WTC11 (cell line): ENCODE measurements around the gene CD74. TPM values are rescaled to one million over a fixed set of nuclear protein-coding genes. Genes with fewer than 3 reads are reported as not detected.

Experiments
- ETV6 ChIP-seq: sonication (generic); formaldehyde crosslinking; IDR thresholded peaks from 2 replicates; pipeline ENCODE4 v1.8.1; 2022; ENCODE audit warnings: mild to moderate bottlenecking, missing genetic modification reagents
- FOXK1 ChIP-seq: sonication (generic); formaldehyde crosslinking; IDR thresholded peaks from 2 replicates; pipeline ENCODE4 v1.8.0; 2022; ENCODE audit warnings: mild to moderate bottlenecking, moderate library complexity, missing genetic modification reagents
- FOXP1 ChIP-seq: sonication (generic); formaldehyde crosslinking; IDR thresholded peaks from 2 replicates; pipeline ENCODE4 v1.8.0; 2022; ENCODE audit warnings: missing genetic modification reagents, mild to moderate bottlenecking, moderate library complexity, borderline replicate concordance
- GRHL2 ChIP-seq: fragments of 250-450 bp; sonication (Bioruptor Pico); IDR thresholded peaks from 2 replicates; pipeline ENCODE4 v1.8.0; 2022; ENCODE audit warnings: mild to moderate bottlenecking, moderate library complexity; ENCODE audit not compliant: insufficient replicate concordance, severe bottlenecking
- GTF2I ChIP-seq: fragments of 250-450 bp; sonication (Bioruptor Pico); conservative IDR thresholded peaks from 2 replicates; pipeline ENCODE4 v1.4.0; 2021; ENCODE audit warnings: mild to moderate bottlenecking
- NR1H2 ChIP-seq: sonication (generic); formaldehyde crosslinking; IDR thresholded peaks from 2 replicates; pipeline ENCODE4 v1.9.0; 2021; ENCODE audit warnings: mild to moderate bottlenecking, moderate library complexity, missing genetic modification reagents
- PRRX2 ChIP-seq: fragments of 250-450 bp; sonication (Bioruptor Pico); IDR thresholded peaks from 2 replicates; pipeline ENCODE4 v1.8.0; 2021; ENCODE audit warnings: mild to moderate bottlenecking
- SMAD4 ChIP-seq: sonication (generic); formaldehyde crosslinking; IDR thresholded peaks from 2 replicates; pipeline ENCODE4 v1.8.0; 2022; ENCODE audit warnings: mild to moderate bottlenecking, missing genetic modification reagents
- TEAD1 ChIP-seq: sonication (generic); formaldehyde crosslinking; IDR thresholded peaks from 2 replicates; pipeline ENCODE4 v1.8.0; 2022; ENCODE audit warnings: mild to moderate bottlenecking, missing genetic modification reagents
- TEAD4 ChIP-seq: sonication (generic); formaldehyde crosslinking; IDR thresholded peaks from 2 replicates; pipeline ENCODE4 v1.8.0; 2022; ENCODE audit warnings: mild to moderate bottlenecking, missing genetic modification reagents
- ZNF121 ChIP-seq: sonication (generic); formaldehyde crosslinking; IDR thresholded peaks from 2 replicates; pipeline ENCODE4 v1.8.0; 2023; ENCODE audit warnings: missing genetic modification reagents
- ZNF317 ChIP-seq: sonication (generic); formaldehyde crosslinking; IDR thresholded peaks from 2 replicates; pipeline ENCODE4 v1.8.1; 2023; ENCODE audit warnings: low read depth, mild to moderate bottlenecking, moderate library complexity, missing genetic modification reagents, borderline replicate concordance
- ZNF416 ChIP-seq: fragments of 250-450 bp; sonication (Bioruptor Pico); IDR thresholded peaks from 2 replicates; pipeline ENCODE4 v1.9.0; 2021; ENCODE audit warnings: mild to moderate bottlenecking, inconsistent platforms
- ZNF423 ChIP-seq: fragments of 250-450 bp; sonication (Bioruptor Pico); IDR thresholded peaks from 2 replicates; pipeline ENCODE4 v2.1.2; 2022; ENCODE audit warnings: mild to moderate bottlenecking, moderate library complexity
- ZNF671 ChIP-seq: fragments of 250-450 bp; sonication (Bioruptor Pico); IDR thresholded peaks from 2 replicates; pipeline ENCODE4 v1.8.0; 2021; ENCODE audit warnings: mild to moderate bottlenecking
- total RNA-seq: library from RNA; stranded (reverse); gene quantifications from 3 replicates; pipeline ENCODE4 v1.2.3, GENCODE V29; 2021
- TF ChIP-seq, protein P1 (sequence below): sonication (generic); formaldehyde crosslinking; IDR thresholded peaks from 2 replicates; pipeline ENCODE4 v1.8.1; 2023; ENCODE audit warnings: mild to moderate bottlenecking, missing genetic modification reagents
- TF ChIP-seq, protein P2 (sequence below): sonication (generic); formaldehyde crosslinking; IDR thresholded peaks from 2 replicates; pipeline ENCODE4 v1.8.1; 2023; ENCODE audit warnings: mild to moderate bottlenecking, missing genetic modification reagents
- TF ChIP-seq, protein P3 (sequence below): sonication (generic); formaldehyde crosslinking; IDR thresholded peaks from 2 replicates; pipeline ENCODE4 v1.8.0; 2022; ENCODE audit warnings: mild to moderate bottlenecking, missing genetic modification reagents
- TF ChIP-seq, protein P4 (sequence below): sonication (generic); formaldehyde crosslinking; IDR thresholded peaks from 2 replicates; pipeline ENCODE4 v1.8.1; 2023; ENCODE audit warnings: mild to moderate bottlenecking, missing genetic modification reagents, moderate library complexity
- TF ChIP-seq, protein P5 (sequence below): sonication (generic); formaldehyde crosslinking; IDR thresholded peaks from 2 replicates; pipeline ENCODE4 v1.8.0; 2023; ENCODE audit warnings: missing genetic modification reagents
- TF ChIP-seq, protein P6 (sequence below): sonication (generic); formaldehyde crosslinking; conservative IDR thresholded peaks from 2 replicates; pipeline ENCODE4 v1.8.1; 2022; ENCODE audit warnings: mild to moderate bottlenecking, missing genetic modification reagents
- TF ChIP-seq, protein P7 (sequence below): sonication (generic); formaldehyde crosslinking; IDR thresholded peaks from 2 replicates; pipeline ENCODE4 v1.8.1; 2022; ENCODE audit warnings: mild to moderate bottlenecking, moderate library complexity, missing genetic modification reagents
- TF ChIP-seq, protein P8 (sequence below): fragments of 200-600 bp; IDR thresholded peaks from 2 replicates; pipeline ENCODE4 v1.8.0; 2022; ENCODE audit warnings: antibody characterized with exemption
- TF ChIP-seq, protein P9 (sequence below): sonication (generic); formaldehyde crosslinking; IDR thresholded peaks from 2 replicates; pipeline ENCODE4 v1.8.1; 2023; ENCODE audit warnings: mild to moderate bottlenecking, missing genetic modification reagents, borderline replicate concordance

CD74 gene
- total RNA-seq, 1 experiment from 2014 or later, result 28.2 TPM

DNA sequence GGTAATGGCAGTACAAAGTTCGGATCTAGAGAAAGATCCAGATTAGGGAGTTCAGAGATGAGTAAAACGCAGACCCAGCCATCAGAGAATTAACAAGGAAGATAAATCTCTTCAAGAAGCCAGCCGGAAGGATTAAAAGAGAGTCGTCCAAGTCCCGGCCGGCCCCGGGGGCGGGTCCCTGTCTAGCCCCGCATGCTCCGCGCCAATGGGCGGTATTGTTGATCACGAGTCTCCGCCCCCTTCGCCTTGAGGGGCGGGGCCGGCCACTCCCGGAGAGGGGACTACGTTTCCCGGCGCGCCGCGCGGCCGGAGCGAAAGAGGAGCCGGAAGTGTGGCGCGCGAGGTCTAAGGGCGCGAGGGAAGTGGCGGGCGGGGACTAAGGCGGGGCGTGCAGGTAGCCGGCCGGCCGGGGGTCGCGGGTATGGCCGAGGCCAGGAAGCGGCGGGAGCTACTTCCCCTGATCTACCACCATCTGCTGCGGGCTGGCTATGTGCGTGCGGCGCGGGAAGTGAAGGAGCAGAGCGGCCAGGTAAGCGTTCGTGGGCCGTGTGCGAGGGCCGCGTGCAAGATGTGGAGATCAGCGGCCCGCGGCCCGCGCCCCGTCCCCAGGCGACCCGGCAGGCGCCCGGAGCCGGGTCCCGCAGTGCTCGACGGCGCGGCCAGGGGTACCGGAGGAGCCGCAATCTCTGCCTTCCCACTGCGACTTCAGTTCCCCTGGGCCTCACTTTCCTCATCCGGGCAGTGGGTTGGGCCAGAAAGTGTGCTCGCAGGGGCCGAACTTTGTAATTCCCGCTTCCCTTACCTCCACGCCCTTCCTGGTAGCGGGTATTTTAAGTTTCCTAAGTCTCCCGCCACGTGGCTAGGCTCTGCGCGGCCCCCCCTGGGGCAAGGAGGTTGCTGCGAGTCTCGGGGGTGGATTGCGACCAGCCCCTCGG lies 55.1 kb downstream of the CD74 start, which contains the start of gene TCOF1 (continued):
- TF ChIP-seq, protein P1, sequence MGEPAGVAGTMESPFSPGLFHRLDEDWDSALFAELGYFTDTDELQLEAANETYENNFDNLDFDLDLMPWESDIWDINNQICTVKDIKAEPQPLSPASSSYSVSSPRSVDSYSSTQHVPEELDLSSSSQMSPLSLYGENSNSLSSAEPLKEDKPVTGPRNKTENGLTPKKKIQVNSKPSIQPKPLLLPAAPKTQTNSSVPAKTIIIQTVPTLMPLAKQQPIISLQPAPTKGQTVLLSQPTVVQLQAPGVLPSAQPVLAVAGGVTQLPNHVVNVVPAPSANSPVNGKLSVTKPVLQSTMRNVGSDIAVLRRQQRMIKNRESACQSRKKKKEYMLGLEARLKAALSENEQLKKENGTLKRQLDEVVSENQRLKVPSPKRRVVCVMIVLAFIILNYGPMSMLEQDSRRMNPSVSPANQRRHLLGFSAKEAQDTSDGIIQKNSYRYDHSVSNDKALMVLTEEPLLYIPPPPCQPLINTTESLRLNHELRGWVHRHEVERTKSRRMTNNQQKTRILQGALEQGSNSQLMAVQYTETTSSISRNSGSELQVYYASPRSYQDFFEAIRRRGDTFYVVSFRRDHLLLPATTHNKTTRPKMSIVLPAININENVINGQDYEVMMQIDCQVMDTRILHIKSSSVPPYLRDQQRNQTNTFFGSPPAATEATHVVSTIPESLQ, result no peak
- TF ChIP-seq ZNF121 (no peak), TEAD1 (CRISPR knock-in tag) (no peak), ZNF416 (CRISPR knock-in tag) (no peak), ZNF317 (CRISPR knock-in tag) (no peak), ZNF423 (CRISPR knock-in tag) (no peak), PRRX2 (CRISPR knock-in tag) (no peak), ZNF671 (CRISPR knock-in tag) (no peak), ETV6 (peak; percentile 62), FOXK1 (CRISPR knock-in tag) (peak; percentile 73), TEAD4 (CRISPR knock-in tag) (no peak), SMAD4 (no peak), GTF2I (CRISPR knock-in tag) (no peak), GRHL2 (CRISPR knock-in tag) (no peak), NR1H2 (no peak), FOXP1 (CRISPR knock-in tag) (peak; percentile 68; the same call in 1 of the 2 replicates)
- TF ChIP-seq, protein P2, sequence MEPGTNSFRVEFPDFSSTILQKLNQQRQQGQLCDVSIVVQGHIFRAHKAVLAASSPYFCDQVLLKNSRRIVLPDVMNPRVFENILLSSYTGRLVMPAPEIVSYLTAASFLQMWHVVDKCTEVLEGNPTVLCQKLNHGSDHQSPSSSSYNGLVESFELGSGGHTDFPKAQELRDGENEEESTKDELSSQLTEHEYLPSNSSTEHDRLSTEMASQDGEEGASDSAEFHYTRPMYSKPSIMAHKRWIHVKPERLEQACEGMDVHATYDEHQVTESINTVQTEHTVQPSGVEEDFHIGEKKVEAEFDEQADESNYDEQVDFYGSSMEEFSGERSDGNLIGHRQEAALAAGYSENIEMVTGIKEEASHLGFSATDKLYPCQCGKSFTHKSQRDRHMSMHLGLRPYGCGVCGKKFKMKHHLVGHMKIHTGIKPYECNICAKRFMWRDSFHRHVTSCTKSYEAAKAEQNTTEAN (CRISPR knock-in tag), result no peak
- TF ChIP-seq, protein P3, sequence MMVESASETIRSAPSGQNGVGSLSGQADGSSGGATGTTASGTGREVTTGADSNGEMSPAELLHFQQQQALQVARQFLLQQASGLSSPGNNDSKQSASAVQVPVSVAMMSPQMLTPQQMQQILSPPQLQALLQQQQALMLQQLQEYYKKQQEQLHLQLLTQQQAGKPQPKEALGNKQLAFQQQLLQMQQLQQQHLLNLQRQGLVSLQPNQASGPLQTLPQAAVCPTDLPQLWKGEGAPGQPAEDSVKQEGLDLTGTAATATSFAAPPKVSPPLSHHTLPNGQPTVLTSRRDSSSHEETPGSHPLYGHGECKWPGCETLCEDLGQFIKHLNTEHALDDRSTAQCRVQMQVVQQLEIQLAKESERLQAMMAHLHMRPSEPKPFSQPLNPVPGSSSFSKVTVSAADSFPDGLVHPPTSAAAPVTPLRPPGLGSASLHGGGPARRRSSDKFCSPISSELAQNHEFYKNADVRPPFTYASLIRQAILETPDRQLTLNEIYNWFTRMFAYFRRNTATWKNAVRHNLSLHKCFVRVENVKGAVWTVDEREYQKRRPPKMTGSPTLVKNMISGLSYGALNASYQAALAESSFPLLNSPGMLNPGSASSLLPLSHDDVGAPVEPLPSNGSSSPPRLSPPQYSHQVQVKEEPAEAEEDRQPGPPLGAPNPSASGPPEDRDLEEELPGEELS (CRISPR knock-in tag), result peak; percentile 95
- TF ChIP-seq, protein P4, sequence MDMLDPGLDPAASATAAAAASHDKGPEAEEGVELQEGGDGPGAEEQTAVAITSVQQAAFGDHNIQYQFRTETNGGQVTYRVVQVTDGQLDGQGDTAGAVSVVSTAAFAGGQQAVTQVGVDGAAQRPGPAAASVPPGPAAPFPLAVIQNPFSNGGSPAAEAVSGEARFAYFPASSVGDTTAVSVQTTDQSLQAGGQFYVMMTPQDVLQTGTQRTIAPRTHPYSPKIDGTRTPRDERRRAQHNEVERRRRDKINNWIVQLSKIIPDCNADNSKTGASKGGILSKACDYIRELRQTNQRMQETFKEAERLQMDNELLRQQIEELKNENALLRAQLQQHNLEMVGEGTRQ (CRISPR knock-in tag), result peak; percentile 50; the same call in 1 of the 2 replicates
- TF ChIP-seq, protein P5, sequence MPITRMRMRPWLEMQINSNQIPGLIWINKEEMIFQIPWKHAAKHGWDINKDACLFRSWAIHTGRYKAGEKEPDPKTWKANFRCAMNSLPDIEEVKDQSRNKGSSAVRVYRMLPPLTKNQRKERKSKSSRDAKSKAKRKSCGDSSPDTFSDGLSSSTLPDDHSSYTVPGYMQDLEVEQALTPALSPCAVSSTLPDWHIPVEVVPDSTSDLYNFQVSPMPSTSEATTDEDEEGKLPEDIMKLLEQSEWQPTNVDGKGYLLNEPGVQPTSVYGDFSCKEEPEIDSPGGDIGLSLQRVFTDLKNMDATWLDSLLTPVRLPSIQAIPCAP (CRISPR knock-in tag), result no peak
- TF ChIP-seq, protein P6, sequence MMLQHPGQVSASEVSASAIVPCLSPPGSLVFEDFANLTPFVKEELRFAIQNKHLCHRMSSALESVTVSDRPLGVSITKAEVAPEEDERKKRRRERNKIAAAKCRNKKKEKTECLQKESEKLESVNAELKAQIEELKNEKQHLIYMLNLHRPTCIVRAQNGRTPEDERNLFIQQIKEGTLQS, result no peak
- TF ChIP-seq, protein P7, sequence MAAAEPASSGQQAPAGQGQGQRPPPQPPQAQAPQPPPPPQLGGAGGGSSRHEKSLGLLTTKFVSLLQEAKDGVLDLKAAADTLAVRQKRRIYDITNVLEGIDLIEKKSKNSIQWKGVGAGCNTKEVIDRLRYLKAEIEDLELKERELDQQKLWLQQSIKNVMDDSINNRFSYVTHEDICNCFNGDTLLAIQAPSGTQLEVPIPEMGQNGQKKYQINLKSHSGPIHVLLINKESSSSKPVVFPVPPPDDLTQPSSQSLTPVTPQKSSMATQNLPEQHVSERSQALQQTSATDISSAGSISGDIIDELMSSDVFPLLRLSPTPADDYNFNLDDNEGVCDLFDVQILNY (CRISPR knock-in tag), result peak; percentile 58; the same call in 1 of the 2 replicates
- TF ChIP-seq, protein P8, sequence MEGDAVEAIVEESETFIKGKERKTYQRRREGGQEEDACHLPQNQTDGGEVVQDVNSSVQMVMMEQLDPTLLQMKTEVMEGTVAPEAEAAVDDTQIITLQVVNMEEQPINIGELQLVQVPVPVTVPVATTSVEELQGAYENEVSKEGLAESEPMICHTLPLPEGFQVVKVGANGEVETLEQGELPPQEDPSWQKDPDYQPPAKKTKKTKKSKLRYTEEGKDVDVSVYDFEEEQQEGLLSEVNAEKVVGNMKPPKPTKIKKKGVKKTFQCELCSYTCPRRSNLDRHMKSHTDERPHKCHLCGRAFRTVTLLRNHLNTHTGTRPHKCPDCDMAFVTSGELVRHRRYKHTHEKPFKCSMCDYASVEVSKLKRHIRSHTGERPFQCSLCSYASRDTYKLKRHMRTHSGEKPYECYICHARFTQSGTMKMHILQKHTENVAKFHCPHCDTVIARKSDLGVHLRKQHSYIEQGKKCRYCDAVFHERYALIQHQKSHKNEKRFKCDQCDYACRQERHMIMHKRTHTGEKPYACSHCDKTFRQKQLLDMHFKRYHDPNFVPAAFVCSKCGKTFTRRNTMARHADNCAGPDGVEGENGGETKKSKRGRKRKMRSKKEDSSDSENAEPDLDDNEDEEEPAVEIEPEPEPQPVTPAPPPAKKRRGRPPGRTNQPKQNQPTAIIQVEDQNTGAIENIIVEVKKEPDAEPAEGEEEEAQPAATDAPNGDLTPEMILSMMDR, result no peak
- TF ChIP-seq, protein P9, sequence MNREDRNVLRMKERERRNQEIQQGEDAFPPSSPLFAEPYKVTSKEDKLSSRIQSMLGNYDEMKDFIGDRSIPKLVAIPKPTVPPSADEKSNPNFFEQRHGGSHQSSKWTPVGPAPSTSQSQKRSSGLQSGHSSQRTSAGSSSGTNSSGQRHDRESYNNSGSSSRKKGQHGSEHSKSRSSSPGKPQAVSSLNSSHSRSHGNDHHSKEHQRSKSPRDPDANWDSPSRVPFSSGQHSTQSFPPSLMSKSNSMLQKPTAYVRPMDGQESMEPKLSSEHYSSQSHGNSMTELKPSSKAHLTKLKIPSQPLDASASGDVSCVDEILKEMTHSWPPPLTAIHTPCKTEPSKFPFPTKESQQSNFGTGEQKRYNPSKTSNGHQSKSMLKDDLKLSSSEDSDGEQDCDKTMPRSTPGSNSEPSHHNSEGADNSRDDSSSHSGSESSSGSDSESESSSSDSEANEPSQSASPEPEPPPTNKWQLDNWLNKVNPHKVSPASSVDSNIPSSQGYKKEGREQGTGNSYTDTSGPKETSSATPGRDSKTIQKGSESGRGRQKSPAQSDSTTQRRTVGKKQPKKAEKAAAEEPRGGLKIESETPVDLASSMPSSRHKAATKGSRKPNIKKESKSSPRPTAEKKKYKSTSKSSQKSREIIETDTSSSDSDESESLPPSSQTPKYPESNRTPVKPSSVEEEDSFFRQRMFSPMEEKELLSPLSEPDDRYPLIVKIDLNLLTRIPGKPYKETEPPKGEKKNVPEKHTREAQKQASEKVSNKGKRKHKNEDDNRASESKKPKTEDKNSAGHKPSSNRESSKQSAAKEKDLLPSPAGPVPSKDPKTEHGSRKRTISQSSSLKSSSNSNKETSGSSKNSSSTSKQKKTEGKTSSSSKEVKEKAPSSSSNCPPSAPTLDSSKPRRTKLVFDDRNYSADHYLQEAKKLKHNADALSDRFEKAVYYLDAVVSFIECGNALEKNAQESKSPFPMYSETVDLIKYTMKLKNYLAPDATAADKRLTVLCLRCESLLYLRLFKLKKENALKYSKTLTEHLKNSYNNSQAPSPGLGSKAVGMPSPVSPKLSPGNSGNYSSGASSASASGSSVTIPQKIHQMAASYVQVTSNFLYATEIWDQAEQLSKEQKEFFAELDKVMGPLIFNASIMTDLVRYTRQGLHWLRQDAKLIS (CRISPR knock-in tag), result no peak
